Measurements from ENCODE around the gene SHTN1.

Gene SHTN1

GRCh38 chr10:116984202-116984990 is 20.6 kb downstream of the SHTN1 start:
- no peak for DNase-seq

DNA sequence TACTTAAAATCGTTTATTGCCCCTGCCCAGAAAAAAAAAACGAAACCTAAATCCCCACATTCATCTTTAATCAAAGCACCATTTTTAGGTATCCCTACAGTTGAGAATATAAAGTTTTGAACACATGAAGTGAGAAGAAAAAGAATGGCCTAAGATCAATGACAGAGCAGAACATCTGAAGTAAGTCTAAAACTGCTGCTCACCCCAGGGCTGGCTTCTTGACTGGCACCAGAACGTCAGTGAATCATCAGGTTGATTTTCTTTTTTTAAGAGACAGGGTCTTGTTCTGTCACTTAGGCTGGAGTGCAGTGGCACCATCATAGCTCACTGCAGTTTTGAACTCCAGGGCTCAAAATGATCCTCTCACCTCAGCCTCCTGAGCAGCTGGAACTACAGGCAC is 24.9 kb downstream of the SHTN1 start:
- DNase-seq: no peak

DNA sequence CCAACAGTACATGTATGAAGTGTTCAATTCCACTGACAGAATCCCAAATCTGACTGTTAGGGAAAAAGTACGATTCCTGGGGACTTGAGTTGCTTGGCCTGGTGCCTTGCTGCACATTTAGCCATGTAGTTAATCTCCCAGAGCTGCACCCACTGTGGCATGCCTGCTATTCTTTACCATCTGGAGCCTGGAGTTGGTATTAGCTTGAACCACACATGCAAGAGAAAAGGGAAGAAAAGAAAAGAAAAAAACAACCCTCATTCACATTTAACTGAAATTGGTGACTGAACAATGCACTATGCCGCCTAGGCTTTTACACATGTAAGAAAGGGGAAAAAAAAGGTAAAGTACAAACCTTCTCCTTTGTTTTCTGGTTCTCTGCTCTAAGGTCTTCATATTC is 26.1 kb downstream of the SHTN1 start:
- DNase-seq: no peak

DNA sequence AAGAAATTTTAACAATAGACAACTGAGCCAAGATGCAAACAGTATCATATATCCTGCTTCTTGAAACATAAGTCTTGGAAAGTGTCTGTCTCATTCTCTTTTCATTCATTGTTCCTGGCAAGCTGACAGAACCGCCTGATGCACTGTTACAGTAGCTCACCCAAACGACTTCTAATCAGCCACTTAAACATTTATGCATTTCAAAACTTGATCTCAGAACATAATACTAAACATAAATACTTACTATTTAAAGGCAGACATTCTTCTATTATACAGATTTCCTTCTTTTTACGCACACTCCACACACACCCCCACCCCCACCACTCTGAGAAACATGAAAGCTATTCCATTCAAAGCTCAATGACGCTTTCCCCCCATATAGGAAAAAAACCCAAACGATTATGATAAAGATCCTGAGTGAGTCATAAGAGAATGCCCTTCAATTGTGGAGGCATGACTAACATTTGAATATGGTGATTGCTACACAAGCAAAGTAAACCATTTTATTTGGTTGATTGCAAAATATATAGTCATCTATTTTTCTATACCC is 30.5 kb downstream of the SHTN1 start:
- no peak for DNase-seq

GRCh38 chr10:116973946-116974455 is 31.0 kb downstream of the SHTN1 start:
- no peak for DNase-seq

DNA sequence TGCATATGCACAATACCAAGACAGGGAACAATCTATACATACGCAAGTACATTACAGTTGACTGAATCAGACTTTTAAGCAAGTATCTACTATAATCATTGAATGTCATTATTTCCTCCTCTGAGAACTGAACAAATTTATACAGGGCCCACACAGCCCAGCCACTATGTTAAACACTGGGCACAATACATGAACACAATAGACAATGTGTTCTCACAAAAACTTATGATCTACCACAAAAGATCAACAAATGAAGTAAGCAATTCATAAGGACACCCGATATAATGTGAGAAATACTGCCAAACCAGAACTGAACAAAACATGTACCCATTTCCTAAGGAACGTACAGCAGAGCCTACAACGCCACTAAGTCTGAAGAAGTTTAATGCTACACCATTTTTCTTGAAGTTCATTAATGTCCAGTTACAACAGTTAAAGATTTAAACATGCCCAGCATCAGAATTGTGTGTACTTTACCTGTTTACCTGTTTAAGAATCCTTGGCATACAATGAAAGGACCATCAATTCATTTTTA is 31.5 kb downstream of the SHTN1 start:
- no peak for DNase-seq

DNA sequence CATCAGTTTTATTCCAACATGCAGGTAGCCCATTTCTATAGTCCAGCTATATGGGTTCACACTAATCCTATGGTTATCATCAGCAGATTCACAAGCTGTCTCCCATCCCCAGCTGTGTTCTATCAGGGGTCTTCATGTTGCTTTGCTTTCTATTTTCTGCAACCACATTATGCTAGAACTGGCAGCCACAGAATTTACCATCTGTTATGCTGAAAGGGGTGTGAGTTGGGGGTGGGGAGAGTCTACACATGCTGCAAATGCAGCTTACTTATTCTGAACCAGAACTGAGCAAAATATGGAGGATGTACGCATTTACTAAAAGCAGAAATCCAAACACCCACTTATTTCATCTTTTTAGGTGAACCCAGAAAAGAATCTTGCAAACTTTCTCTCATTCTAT is 32.9 kb downstream of the SHTN1 start:
- DNase-seq: no peak

- DNase-seq: no peak
These were observed 34.9 kb downstream of the SHTN1 start for GRCh38 chr10:116970050-116970449.

- DNase-seq: no peak
These were observed 36.7 kb downstream of the SHTN1 start for GRCh38 chr10:116968331-116968730.

- no peak for DNase-seq
These were observed 43.4 kb downstream of the SHTN1 start for GRCh38 chr10:116961406-116962251.

DNA sequence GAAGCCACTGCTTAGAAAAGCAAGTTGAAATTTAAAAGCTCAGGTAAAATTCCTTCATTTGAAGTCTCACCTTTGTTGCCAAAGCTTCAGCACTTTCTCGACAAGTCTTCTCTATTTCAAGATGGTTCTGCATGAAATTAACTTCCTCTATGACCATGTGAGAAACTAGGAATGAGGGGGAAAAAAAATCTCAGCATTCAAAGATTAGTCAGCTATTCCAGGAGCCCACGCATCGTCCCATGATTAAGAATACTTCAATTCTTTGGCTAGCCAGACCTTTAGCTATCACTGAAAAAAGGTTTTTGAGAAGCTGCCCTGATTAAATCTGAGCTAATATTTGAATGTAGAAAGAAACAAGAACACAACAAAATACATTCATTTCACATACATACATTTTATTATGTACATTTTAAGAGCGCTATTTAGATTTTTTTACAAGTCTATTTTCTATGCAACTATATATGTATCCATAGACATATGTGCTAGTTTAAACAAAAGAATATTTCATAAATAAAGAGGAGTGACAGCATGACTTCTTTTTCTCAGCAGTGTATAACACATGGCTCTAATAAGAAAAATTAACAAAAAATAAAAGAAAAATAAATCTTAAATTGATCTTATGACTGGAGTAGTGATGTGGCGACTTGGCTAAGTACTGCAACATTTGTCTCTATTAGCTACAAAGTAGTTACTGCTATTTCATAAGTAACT is 44.8 kb downstream of the SHTN1 start:
- DNase-seq: no peak

- DNase-seq: no peak
These were observed 52.3 kb downstream of the SHTN1 start for GRCh38 chr10:116952729-116953128.

DNA sequence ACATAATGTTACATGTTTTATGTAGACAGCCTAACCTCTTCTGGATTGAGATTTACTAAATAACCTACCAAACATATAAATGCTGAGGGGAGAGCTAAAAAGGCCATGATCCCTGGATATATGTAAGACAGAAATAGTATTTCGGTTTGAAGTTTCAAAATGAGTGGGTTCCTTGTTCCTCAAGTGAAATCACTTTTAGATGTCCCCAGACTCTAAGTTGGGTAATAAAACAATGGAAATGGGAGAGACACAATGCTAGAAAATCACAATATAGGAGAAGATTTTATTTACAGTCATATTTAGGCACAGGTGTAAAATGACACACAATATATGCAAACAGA is 56.5 kb downstream of the SHTN1 start:
- no peak for DNase-seq

GRCh38 chr10:116947841-116948529 is 57.0 kb downstream of the SHTN1 start:
- DNase-seq: no peak

GRCh38 chr10:116944911-116945310 is 60.1 kb downstream of the SHTN1 start:
- DNase-seq: no peak

GRCh38 chr10:116931806-116932205 is 73.2 kb downstream of the SHTN1 start:
- DNase-seq: no peak

DNA sequence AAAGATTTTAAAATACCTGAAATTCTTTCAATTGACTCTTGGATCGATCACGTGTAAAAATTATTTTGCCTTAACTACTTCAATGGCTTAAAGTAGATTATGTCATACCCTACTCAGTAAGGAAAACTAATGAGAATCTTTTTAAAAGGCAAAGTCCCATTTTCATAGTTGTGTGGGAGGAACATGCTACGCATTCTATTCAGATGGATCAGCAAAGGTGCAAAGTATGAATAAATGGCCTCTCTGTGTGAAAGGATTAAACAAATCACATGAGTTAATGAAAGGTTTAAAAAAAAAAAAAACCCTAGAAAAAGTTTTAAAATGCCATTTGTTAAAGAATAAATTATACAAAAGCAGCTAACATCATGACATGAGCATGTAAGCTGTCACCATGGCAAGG is 78.6 kb downstream of the SHTN1 start:
- no peak for DNase-seq

GRCh38 chr10:116925056-116925455 is 79.9 kb downstream of the SHTN1 start:
- no peak for DNase-seq

- DNase-seq: no peak
These were observed 85.3 kb downstream of the SHTN1 start for GRCh38 chr10:116919706-116920105.

DNA sequence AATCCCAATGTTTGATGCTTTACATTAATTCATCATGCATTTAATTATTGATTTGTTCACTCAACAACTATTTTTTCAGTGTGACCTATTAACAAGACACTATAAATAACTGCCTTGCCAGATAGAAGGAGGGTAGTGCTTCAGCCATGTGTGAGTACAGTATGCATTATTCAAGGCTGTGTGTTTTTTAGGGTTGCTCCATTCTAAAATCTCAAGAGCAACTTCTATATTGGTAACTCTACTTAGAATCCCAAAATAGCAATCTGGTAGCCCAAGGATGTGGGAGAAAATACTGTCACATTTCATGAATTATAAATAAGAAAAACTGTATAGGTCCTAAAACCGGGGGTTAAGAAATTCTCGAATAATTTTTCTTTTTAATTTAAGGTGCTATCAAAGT is 85.8 kb downstream of the SHTN1 start:
- no peak for DNase-seq

DNA sequence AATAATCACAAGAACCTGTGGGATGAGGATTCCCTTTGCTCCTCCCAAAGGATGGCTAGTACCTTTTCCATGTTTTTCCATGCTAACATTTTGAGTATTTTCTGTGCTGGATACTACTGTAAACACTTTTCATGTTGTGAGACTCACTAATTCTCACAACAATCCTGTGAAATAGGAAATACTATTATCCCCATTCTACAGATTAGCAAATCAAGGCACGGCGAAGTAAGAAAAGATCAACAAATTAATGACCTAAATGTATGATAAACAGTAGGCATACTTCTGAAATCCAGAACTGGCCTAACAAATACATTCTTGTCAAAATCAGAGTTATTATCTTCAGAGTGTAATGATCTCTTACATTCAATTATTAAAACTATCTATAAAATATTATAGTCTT is 86.4 kb downstream of the SHTN1 start:
- no peak for DNase-seq

DNA sequence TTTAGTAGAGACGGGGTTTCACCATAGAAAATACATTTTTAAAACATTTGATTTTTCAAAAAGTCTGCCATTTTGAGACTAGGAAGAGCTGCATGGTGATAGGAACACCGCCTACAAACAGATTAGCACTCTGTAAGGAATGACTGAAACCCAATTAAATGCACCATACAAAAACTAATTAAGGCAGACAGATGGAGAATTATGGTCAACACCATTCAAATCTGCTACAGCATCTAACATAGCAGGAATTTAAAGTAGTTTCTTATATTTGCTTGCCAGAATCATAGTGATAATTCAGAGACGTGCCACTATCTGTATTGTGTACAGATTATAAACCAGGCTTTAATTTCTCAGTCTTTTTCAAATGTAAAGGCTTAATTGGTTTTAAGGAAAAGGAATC is 87.5 kb downstream of the SHTN1 start:
- no peak for DNase-seq

All from Kasumi-1 (cell line).